Measurements from ENCODE around the gene PXK. TPM values are rescaled to one million over a fixed set of nuclear protein-coding genes. Genes with fewer than 3 reads are reported as not detected.
"Not testable (repeated sequence)": the region's sequence is repeated elsewhere in the genome, so short reads cannot be mapped to it uniquely, and the experiment has no call there.

PXK gene
- total and polyA plus RNA-seq, 2 donors, result 25.3 to 73.9 TPM

DNA sequence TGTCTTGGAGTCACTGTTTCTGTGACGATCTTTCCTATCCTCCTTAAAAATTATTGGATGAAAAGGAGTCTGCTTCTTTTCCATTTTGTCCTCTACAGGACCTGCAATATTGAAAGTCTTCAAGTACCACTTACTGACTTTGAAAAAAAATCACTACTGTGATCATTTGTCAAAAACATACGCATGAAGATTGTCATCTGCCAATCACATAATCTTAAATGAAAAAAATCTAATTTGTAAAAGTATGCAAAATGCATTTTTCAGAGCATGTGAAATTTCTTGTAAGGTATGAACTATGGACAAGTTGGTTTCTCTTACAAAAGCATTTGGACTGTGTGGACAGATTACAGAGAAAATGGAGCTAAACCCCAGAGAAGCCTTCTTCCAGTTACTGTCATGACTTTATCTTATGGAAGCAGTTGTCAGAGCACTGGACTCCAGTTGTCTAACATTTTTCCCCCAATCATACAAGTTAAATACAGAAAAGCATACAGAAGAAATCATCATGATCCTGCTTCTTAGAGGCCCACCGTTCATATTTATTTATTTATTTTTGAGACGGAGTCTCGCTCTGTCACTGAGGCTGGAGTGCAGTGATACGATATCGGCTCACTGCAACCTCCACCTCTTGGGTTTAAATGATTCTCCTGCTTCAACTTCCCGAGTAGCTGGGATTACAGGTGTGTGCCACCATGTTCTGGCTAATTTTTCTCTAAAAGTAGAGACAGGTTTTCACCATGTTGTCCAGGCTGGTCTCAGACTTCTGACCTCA is 3.4 kb upstream of the PXK start:
- 89% methylated on average over 8 of the region's 8 CpGs for WGBS

DNA sequence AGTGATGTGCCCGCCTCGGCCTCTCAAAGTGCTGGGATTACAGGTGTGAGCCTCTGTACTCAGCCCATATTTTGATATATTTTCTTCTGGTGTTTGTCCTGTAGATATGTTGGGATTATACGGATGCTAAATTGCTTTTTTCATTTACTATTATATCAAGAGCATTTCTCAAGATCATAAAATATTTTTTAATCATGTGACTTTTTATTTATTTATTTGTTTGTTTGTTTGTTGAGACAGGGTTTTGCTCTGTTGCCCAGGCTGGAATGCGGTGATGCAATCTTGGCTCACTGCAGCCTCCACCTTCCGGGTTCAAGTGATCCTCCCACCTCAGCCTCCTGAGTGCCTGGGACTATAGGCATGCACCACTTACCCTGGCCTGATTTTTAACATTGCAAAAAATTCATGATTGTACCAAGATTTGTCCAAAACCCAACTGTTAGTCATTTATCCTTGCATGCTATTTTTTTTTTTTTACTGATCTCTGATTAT is 2.7 kb upstream of the PXK start:
- WGBS, result 94% methylated on average over 5 of the region's 5 CpGs
- Histone ChIP-seq H3K4me3 (ENCODE audit: low read depth, low read length) (no peak overlapping the region), H3K36me3 (ENCODE audit: insufficient read depth) (no peaks in the 10 kb centered on the region), H3K4me1 (ENCODE audit: insufficient read depth) (no peaks in the 10 kb centered on the region), H3K27ac (ENCODE audit: low read depth) (no peak overlapping the region)
- DNase-seq (ENCODE audit: extremely low spot score), result no peak

More for the DNA sequence above, 3.4 kb upstream of the PXK start:
- H3K36me3 ChIP-seq (ENCODE audit: insufficient read depth), result no peaks in the 10 kb centered on the region
- no peak overlapping the region for H3K4me3 ChIP-seq (ENCODE audit: low read depth, low read length)
- DNase-seq (ENCODE audit: extremely low spot score), result no peak
- no peaks in the 10 kb centered on the region for H3K4me1 ChIP-seq (ENCODE audit: insufficient read depth)
- no peak overlapping the region for H3K27ac ChIP-seq (ENCODE audit: low read depth)

- Histone ChIP-seq H3K27ac (ENCODE audit: low read depth) (no peak overlapping the region), H3K4me3 (ENCODE audit: low read depth, low read length) (no peak overlapping the region), H3K36me3 (ENCODE audit: insufficient read depth) (no peaks in the 10 kb centered on the region), H3K4me1 (ENCODE audit: insufficient read depth) (no peaks in the 10 kb centered on the region)
- no peak for DNase-seq (ENCODE audit: extremely low spot score)
- WGBS, result 68% methylated on average over 4 of the region's 4 CpGs
These were observed 1.0 kb upstream of the PXK start for GRCh38 chr3:58331593-58332152.

DNA sequence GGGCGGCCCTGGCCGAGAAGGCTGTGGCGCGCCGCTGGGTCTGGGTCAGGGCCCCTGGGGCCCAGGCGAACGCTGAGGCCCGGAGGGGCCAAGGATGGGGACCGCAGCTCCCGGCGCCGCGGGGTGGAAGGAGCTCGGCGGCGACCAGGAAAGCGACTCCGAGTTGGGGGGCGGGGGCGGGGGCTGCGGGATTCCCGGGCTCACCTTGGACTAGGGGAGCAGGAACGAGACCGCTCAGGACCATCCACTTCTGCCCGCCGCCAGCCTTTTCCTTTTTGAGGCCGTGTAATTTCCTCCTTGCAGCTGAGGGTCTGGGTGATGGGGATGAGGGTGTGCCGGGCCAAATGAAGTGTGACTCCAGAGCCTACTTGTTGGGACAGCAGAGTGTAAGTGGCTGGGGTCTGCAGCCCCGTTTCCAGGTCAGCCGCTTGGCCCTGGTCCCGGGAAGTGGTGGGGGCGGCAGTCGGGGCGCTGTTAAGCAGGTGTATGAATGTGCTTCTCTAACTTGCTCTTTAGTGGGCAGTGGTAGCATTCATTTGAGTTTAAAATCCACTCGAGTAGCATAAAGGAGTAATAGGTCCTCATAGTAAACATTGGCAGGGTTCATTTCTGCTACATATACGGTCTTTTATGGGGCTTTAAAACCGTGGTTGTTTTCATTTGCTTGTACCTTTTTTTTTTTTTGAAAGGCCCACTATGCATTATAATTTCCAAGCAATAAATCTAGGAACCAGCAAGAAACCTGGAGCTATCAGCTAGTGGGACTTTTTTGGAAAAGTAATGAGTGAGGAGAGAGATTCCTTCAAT is 717 bp downstream of the PXK start:
- no peaks in the 10 kb centered on the region for H3K4me1 ChIP-seq (ENCODE audit: insufficient read depth)
- H3K27ac ChIP-seq (ENCODE audit: low read depth), result peak overlapping the region; percentile 71
- H3K4me3 ChIP-seq (ENCODE audit: low read depth, low read length), result peak overlapping the region; percentile 99
- WGBS, result under 1% methylated on average over 37 of the region's 37 CpGs
- DNase-seq (ENCODE audit: extremely low spot score), result no peak
- no peaks in the 10 kb centered on the region for H3K36me3 ChIP-seq (ENCODE audit: insufficient read depth)

DNA sequence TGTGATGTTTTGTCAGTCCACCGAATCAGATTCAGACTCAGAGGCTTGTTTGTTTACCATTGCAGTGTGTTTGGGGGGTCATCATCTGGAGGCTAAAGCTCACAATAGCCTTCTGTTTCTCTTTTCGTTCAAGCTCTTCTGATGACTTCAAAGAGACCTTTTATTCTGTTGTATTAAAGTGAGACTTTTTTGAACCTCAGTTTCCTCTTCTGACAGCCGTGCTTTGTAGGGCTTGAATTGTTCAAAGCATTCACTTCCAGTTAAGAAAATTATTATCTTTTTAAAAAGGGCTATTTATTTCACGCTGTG is 1.3 kb downstream of the PXK start:
- no peak overlapping the region for H3K27ac ChIP-seq (ENCODE audit: low read depth)
- no peak for DNase-seq (ENCODE audit: extremely low spot score)
- WGBS, result 26% methylated on average over 4 of the region's 4 CpGs
- H3K4me1 ChIP-seq (ENCODE audit: insufficient read depth), result no peaks in the 10 kb centered on the region
- no peaks in the 10 kb centered on the region for H3K36me3 ChIP-seq (ENCODE audit: insufficient read depth)
- peak overlapping the region; percentile 99 for H3K4me3 ChIP-seq (ENCODE audit: low read depth, low read length)

- DNase-seq (ENCODE audit: extremely low spot score), result no peak
- Histone ChIP-seq H3K36me3 (ENCODE audit: insufficient read depth) (no peaks in the 10 kb centered on the region), H3K4me1 (ENCODE audit: insufficient read depth) (no peaks in the 10 kb centered on the region), H3K27ac (ENCODE audit: low read depth) (no peak overlapping the region), H3K4me3 (ENCODE audit: low read depth, low read length) (no peak overlapping the region)
- 79% methylated on average over 1 of the region's 1 CpG for WGBS
These were observed 1.8 kb downstream of the PXK start for GRCh38 chr3:58334506-58334884.

GRCh38 chr3:58335652-58335947 is 2.9 kb downstream of the PXK start:
- peak overlapping the region; percentile 11 for H3K4me3 ChIP-seq (ENCODE audit: low read depth, low read length)

GRCh38 chr3:58336135-58336882 is 3.6 kb downstream of the PXK start:
- 98% methylated on average over 3 of the region's 3 CpGs for WGBS
- H3K4me1 ChIP-seq (ENCODE audit: insufficient read depth), result no peaks in the 10 kb centered on the region
- H3K4me3 ChIP-seq (ENCODE audit: low read depth, low read length), result no peak overlapping the region
- H3K27ac ChIP-seq (ENCODE audit: low read depth), result no peak overlapping the region
- DNase-seq (ENCODE audit: extremely low spot score), result no peak
- no peaks in the 10 kb centered on the region for H3K36me3 ChIP-seq (ENCODE audit: insufficient read depth)

More at GRCh38 chr3:58335652-58335947, 2.9 kb downstream of the PXK start:
- H3K4me1 ChIP-seq (ENCODE audit: insufficient read depth), result no peaks in the 10 kb centered on the region
- WGBS, result 34% methylated on average over 1 of the region's 1 CpG
- H3K36me3 ChIP-seq (ENCODE audit: insufficient read depth), result no peaks in the 10 kb centered on the region
- DNase-seq (ENCODE audit: extremely low spot score), result no peak
- no peak overlapping the region for H3K27ac ChIP-seq (ENCODE audit: low read depth)

DNA sequence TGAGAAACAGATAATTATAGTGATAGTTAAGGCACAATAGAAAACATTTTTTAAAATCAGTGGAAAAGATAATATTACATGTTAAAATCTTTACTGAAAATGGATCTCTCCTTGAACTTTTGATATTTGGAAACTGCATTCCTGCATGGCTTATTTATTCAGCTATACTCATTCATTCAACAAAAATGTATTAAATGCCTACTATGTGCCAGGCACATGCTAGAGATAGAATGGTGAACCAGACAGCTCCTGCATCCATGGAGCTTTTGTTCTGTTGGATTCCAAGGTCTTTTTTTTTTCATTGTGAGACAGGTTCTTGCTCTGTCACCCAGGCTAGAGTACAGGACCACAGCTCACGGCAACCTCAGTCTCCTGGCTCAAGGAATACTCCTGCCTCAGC is 4.5 kb downstream of the PXK start:
- Histone ChIP-seq H3K4me3 (ENCODE audit: low read depth, low read length) (no peak overlapping the region), H3K36me3 (ENCODE audit: insufficient read depth) (no peaks in the 10 kb centered on the region), H3K27ac (ENCODE audit: low read depth) (no peak overlapping the region), H3K4me1 (ENCODE audit: insufficient read depth) (no peaks in the 10 kb centered on the region)
- DNase-seq (ENCODE audit: extremely low spot score), result no peak
- WGBS, result 92% methylated on average over 1 of the region's 1 CpG

DNA sequence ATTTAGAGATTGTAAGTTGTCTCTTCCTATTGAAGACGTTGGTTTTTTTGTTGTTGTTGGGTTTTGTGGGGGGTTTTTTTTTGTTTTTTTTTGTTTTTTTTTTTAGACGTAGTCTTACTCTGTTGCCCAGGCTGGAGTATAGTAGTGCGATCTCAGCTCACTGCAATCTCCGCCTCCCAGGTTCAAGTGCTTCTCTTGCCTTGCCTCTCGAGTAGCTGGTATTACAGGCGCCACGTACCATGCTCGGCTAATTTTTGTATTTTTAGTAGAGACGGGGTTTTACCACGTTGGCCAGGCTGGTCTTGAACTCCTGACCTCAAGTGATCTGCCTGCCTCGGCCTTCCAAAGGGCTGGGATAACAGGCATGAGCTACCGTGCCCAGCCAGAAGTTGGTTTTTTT is 6.5 kb downstream of the PXK start:
- H3K4me3 ChIP-seq (ENCODE audit: low read depth, low read length); H3K4me1 ChIP-seq (ENCODE audit: insufficient read depth); DNase-seq (ENCODE audit: extremely low spot score); H3K36me3 ChIP-seq (ENCODE audit: insufficient read depth); H3K27ac ChIP-seq (ENCODE audit: low read depth): not testable (repeated sequence)
- 95% methylated on average over 12 of the region's 12 CpGs for WGBS

GRCh38 chr3:58340594-58341244 is 8.0 kb downstream of the PXK start:
- no peak overlapping the region for H3K27ac ChIP-seq (ENCODE audit: low read depth)
- no peaks in the 10 kb centered on the region for H3K4me1 ChIP-seq (ENCODE audit: insufficient read depth)
- WGBS, result over 99% methylated on average over 3 of the region's 3 CpGs

DNA sequence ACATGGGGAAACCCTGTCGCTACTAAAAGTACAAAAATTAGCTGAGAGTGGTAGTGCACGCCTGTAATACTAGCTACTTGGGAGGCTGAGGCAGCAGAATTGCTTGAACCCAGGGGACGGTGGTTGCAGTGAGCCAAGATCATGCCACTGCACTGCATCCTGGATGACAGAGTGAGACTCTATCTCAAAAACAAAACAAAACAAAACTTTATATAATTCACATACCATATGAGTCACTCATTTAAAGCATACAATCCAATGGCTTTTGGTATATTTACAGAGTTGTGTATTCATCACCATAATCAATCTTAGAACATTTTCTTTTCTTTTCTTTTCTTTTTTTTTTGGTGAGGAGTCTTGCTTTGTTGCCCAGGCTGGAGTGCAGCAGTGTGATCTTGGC is 8.7 kb downstream of the PXK start:
- Histone ChIP-seq H3K36me3 (ENCODE audit: insufficient read depth) (no peaks in the 10 kb centered on the region), H3K4me3 (ENCODE audit: low read depth, low read length) (no peak overlapping the region), H3K27ac (ENCODE audit: low read depth) (no peak overlapping the region), H3K4me1 (ENCODE audit: insufficient read depth) (no peaks in the 10 kb centered on the region)
- no peak for DNase-seq (ENCODE audit: extremely low spot score)
- 91% methylated on average over 3 of the region's 3 CpGs for WGBS

More at GRCh38 chr3:58340594-58341244, 8.0 kb downstream of the PXK start:
- Histone ChIP-seq H3K36me3 (ENCODE audit: insufficient read depth) (no peaks in the 10 kb centered on the region), H3K4me3 (ENCODE audit: low read depth, low read length) (no peak overlapping the region)
- no peak for DNase-seq (ENCODE audit: extremely low spot score)

DNA sequence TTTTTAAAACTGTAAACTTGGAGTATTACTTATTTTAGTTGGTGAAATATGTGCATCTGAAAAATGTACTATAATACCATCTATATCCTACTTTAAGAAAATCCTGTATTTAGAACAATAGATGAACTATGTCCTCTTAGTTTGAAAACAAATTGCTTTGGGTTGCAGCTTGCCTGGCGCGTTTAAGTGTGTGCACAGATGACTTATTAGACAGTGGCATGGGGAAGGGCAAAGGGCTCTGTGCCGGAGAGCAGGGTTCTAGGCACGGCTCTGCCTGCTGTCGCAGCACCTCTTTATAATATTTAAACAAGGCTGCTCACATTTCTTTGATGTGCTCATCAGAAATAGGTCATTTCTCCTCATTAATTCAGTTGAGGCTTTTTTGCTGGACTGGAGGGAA is 10.0 kb downstream of the PXK start:
- no peak for DNase-seq (ENCODE audit: extremely low spot score)
- H3K36me3 ChIP-seq (ENCODE audit: insufficient read depth), result no peaks in the 10 kb centered on the region
- H3K27ac ChIP-seq (ENCODE audit: low read depth), result no peak overlapping the region
- no peak overlapping the region for H3K4me3 ChIP-seq (ENCODE audit: low read depth, low read length)
- 80% methylated on average over 5 of the region's 5 CpGs for WGBS
- H3K4me1 ChIP-seq (ENCODE audit: insufficient read depth), result no peaks in the 10 kb centered on the region

All from urinary bladder (tissue), 4 donors.